ENCODE measurements around the gene GATAD2A. TPM values are rescaled to one million over a fixed set of nuclear protein-coding genes. Genes with fewer than 3 reads are reported as not detected.

The GATAD2A gene
- total and polyA plus RNA-seq, 9 of the 15 experiments (the other 6 are each of a cell fraction or from before 2014, with no cell fraction given), result 2.4 to 226 (median 44.2) TPM

DNA sequence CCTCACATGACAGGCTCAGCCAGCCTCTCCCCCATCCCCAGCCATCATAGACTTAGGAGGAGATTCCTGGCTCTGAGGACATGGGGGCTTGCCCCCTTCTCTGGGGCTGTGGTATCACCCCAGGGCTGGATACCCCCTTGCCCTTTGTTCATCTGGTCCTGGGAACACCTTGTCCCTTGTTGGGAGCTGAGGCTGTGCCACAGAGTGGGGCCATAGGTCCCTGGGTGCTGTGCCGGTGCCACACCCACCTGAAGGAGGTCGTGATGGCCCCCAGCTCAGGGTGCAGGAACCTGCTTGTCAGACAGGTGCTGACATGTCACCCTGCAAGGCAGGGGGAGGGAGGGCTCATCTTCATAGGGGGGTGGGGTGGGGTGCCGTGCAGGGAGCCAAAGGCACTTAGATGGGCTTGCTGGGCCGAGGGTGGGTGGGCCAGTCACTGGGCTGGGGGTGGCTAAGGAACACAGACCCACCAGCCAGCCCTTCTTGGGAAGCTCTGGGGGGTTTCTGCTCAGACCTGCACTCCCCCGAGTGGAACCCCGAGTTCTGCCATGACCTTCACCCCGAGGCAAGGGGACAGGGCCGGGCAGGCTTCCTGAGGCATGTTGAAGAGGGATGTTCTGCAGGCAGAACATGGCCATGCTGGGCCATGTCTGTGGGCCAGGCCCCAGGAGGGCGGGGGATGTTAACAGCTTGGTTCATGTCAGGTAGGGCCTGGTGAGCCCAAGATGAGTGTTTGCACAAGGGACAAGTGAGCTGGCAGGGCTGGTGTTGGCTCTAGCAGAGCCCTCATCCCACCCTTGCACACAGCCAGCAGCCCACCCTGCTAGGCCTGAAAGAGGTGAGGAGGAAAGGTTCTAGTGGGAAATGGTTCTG, 81.8 kb downstream of the GATAD2A start:
- H3K27me3 ChIP-seq (ENCODE audit: control insufficient read depth in 2 of 2, insufficient read depth in 2 of 2, low read length in 2 of 2), result no peaks in the 10 kb centered on the region
- peaks cover 70% of the 10 kb centered on the region; the same call in 2 of the 3 replicates for H3K36me3 ChIP-seq (ENCODE audit: control insufficient read depth, insufficient read depth, low read length)
- peaks cover 95% of the 10 kb centered on the region for H3K79me2 ChIP-seq (ENCODE audit: control insufficient read depth, insufficient read depth, low read length)
- intact Hi-C loops (cut with micrococcal nuclease) (loop anchor here (5.0 kb wide), 1 partner anchor 100 kb away; no protein-coding TSS in a partner anchor), in situ Hi-C loops (cut with MboI) (no loop called here)
- CTCF ChIA-PET (ENCODE audit: low intra/inter-chr PET ratio), result no interaction called here
- H2AFZ ChIP-seq (ENCODE audit: low read depth, low read length), result no peak overlapping the region
- FAIRE-seq (no peak), ATAC-seq (no peak; the same call in 2 of the 3 replicates), DNase-seq (ENCODE audit: extremely low read depth in 1 of 4, low spot score in 3 of 4) (no peak)
- H4K20me1 ChIP-seq (replicated peaks; ENCODE audit: control insufficient read depth, insufficient read depth, low read length), result peaks cover 26% of the 10 kb centered on the region; the same call in 1 of the 2 replicates
- peaks cover 38 to 56% of the 10 kb centered on the region in 2 experiments for H3K4me1 ChIP-seq (replicated peaks in 1 of 2; ENCODE audit: control insufficient read depth in 2 of 2, insufficient read depth in 2 of 2, low read length in 2 of 2)
- POLR2A ChIA-PET, result interaction anchor here (0.5 to 2.3 kb wide), 8 partner anchors 8 to 316 kb away, joined by 3 to 11 read pairs (median 3); no protein-coding TSS in a partner anchor
- TF ChIP-seq NBN (IDR thresholded peaks at IDR 0.05; ENCODE audit: low read depth) (no peak), RBM22 (IDR thresholded peaks at IDR 0.05; ENCODE audit: low read depth, low read length, poor library complexity, severe bottlenecking) (peak; percentile 29), YBX1 (IDR thresholded peaks at IDR 0.05) (no peak), ZFX (CRISPR knock-in tag; IDR thresholded peaks at IDR 0.05) (0 out of 2 replicates have a peak, but pooled peaks have one; percentile 6), RBFOX2 (IDR thresholded peaks at IDR 0.05; ENCODE audit: low read depth, low read length) (no peak), TAF1 (IDR thresholded peaks at IDR 0.05; ENCODE audit: control insufficient read depth, extremely low read depth, insufficient read depth, low read length, severe bottlenecking) (no peak), NR2C2 (CRISPR knock-in tag; IDR thresholded peaks at IDR 0.05) (no peak), NR2C2 (tag; IDR thresholded peaks at IDR 0.05) (no peak), PHTF2 (CRISPR knock-in tag; IDR thresholded peaks at IDR 0.05) (no peak), CREBBP (IDR thresholded peaks at IDR 0.05; ENCODE audit: low read depth, low read length) (no peak), MAZ (CRISPR knock-in tag; conservative IDR thresholded peaks at IDR 0.05 in 1 of 2, IDR thresholded peaks at IDR 0.05 in 1 of 2) (no peak)
- TF ChIP-seq, protein P1, sequence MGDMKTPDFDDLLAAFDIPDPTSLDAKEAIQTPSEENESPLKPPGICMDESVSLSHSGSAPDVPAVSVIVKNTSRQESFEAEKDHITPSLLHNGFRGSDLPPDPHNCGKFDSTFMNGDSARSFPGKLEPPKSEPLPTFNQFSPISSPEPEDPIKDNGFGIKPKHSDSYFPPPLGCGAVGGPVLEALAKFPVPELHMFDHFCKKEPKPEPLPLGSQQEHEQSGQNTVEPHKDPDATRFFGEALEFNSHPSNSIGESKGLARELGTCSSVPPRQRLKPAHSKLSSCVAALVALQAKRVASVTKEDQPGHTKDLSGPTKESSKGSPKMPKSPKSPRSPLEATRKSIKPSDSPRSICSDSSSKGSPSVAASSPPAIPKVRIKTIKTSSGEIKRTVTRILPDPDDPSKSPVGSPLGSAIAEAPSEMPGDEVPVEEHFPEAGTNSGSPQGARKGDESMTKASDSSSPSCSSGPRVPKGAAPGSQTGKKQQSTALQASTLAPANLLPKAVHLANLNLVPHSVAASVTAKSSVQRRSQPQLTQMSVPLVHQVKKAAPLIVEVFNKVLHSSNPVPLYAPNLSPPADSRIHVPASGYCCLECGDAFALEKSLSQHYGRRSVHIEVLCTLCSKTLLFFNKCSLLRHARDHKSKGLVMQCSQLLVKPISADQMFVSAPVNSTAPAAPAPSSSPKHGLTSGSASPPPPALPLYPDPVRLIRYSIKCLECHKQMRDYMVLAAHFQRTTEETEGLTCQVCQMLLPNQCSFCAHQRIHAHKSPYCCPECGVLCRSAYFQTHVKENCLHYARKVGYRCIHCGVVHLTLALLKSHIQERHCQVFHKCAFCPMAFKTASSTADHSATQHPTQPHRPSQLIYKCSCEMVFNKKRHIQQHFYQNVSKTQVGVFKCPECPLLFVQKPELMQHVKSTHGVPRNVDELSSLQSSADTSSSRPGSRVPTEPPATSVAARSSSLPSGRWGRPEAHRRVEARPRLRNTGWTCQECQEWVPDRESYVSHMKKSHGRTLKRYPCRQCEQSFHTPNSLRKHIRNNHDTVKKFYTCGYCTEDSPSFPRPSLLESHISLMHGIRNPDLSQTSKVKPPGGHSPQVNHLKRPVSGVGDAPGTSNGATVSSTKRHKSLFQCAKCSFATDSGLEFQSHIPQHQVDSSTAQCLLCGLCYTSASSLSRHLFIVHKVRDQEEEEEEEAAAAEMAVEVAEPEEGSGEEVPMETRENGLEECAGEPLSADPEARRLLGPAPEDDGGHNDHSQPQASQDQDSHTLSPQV (IDR thresholded peaks at IDR 0.05), result no peak
- BruUV-seq (replicated peaks), result no TSS peak
- no peaks in the 10 kb centered on the region for H3K9me3 ChIP-seq (replicated peaks; ENCODE audit: control insufficient read depth, insufficient read depth, low read depth, low read length)
- H3K4me2 ChIP-seq (ENCODE audit: insufficient read depth, low read length), result peak overlapping the region; percentile 53; the same call in 1 of the 2 replicates
- H3K9me1 ChIP-seq (ENCODE audit: control insufficient read depth, insufficient read depth, low read length), result peaks cover 4% of the 10 kb centered on the region
- 47% methylated on average over 7 of the region's 9 CpGs for WGBS (ENCODE audit: insufficient coverage, low coverage, missing lambda C conversion rate)
- H3K4me3 ChIP-seq, result no peak overlapping the region
- H3K9ac ChIP-seq (ENCODE audit: insufficient read depth in 1 of 2, low read depth in 2 of 2, low read length in 2 of 2), result peak overlapping the region; percentile 66 to 83; a peak in 3 of 4 replicates
- peak overlapping the region; percentile 90 for H3K27ac ChIP-seq (ENCODE audit: extremely low read depth, low read depth, low read length)
